Kidney (tissue), 14 donors: Measurements from ENCODE around the gene NRXN3. TPM values are rescaled to one million over a fixed set of nuclear protein-coding genes. Genes with fewer than 3 reads are reported as not detected.

ENCODE experiments used
- DNase-seq, 5 donors: peaks; one replicate each; pipeline ENCODE4 v3.0.0-alpha.2; 2013 to 2020
- FAIRE-seq: peaks from 2 replicates; lab custom pipeline; 2012; peaks lifted over from hg19 to GRCh38; lab: Jason Lieb, UNC
- H3K27ac ChIP-seq, 2 donors: one replicate each; pipeline ENCODE4 v1.7.0; 2013; ENCODE audit warnings: low read depth in 2 of 2, low read length in 2 of 2, inconsistent platforms in 1 of 2
- H3K27me3 ChIP-seq: one replicate; pipeline ENCODE4 v1.7.1; 2013; ENCODE audit warnings: low read length, inconsistent platforms; ENCODE audit not compliant: control insufficient read depth, insufficient read depth
- H3K36me3 ChIP-seq, 3 donors: one replicate each; pipeline versions ENCODE4 v1.7.0 to v1.7.1; 2013; ENCODE audit warnings: low read length in 3 of 3, control low read depth in 1 of 3, inconsistent platforms in 1 of 3; ENCODE audit not compliant: insufficient read depth in 3 of 3, control insufficient read depth in 2 of 3
- H3K4me1 ChIP-seq, 3 donors: one replicate each; pipeline versions ENCODE4 v1.7.0 to v1.7.1; 2013; ENCODE audit warnings: low read length in 3 of 3, inconsistent platforms in 1 of 3, low read depth in 1 of 3; ENCODE audit not compliant: control insufficient read depth in 2 of 3, insufficient read depth in 2 of 3
- H3K4me3 ChIP-seq, 3 donors: one replicate each; pipeline versions ENCODE4 v1.7.0 to v1.8.1; 2013; ENCODE audit warnings: low read length in 3 of 3, control low read depth in 1 of 3, inconsistent platforms in 1 of 3
- H3K9ac ChIP-seq, 3 donors: one replicate each; pipeline versions ENCODE4 v1.7.0 to v1.7.1; 2013; ENCODE audit warnings: low read length in 3 of 3, control low read depth in 1 of 3, inconsistent platforms in 1 of 3
- H3K9me3 ChIP-seq, 3 donors: one replicate each; pipeline versions ENCODE4 v1.7.0 to v1.7.1; 2013; ENCODE audit warnings: low read length in 3 of 3, control low read depth in 1 of 3, inconsistent platforms in 1 of 3; ENCODE audit not compliant: control insufficient read depth in 2 of 3, insufficient read depth in 1 of 3
- intact Hi-C: fragments of 100-400 bp; cut with DNase I; formaldehyde crosslinking; loops from one replicate; pipeline ENCODE4 v1.11.1; 2022
- polyA plus RNA-seq: library from polyadenylated mRNA; stranded (reverse); fragments of 350-450 nt; fragmentation: Illumina TruSeq; extraction: RNeasy Lipid Tissue Mini Kit (QIAGEN cat#74804); gene quantifications from one replicate; pipeline ENCODE4 v1.2.3, GENCODE V29; 2014; ENCODE audit warnings: low read depth, low replicate concordance; ENCODE audit not compliant: insufficient read depth
- total RNA-seq: library from RNA; stranded (reverse); fragmentation: NEBNext Ultra II Directional; extraction: Animal tissue kit (Norgen Biotek cat#: 25700); gene quantifications from one replicate; pipeline ENCODE4 v1.2.1, GENCODE V29; 2021
- TF ChIP-seq, protein P1 (sequence below): IDR thresholded peaks from 3 replicates; pipeline ENCODE4 v1.5.1; 2012; ENCODE audit warnings: mild to moderate bottlenecking, moderate library complexity, borderline replicate concordance; ENCODE audit not compliant: insufficient read depth; ENCODE audit errors: extremely low read depth
- donor health status: control.
- donor health status: control.
- donor health status: control.
- donor health status: control.
- donor health status: control.
- donor health status: DM: yes; HTN: yes; CAD: no.
- donor health status: Normal renal cell carcinoma (clear cell type).

NRXN3 gene
- total and polyA plus RNA-seq, 2 donors from 2014 or later = 1.5 to 2.4 TPM

DNA sequence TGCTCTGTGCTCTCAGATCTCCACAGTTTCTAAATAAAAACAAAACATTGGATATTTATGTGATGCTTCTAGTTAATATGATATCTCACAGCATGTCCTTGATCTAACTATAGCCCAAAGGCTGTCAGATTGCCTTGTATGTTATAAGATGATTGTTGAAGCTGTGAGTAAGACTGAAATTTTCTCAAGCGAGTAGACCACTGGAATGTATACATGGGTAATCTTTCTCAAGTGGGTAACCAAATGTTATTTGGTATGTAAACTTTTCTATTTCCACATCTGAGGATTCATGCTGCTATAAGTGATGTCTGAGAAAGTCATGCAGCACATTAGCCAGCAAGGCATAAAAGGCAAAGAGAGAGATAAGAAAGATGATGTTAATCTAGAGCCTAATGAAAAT, 886.7 kb downstream of the NRXN3 start:
- no peak overlapping the region for H3K4me3 ChIP-seq
- intact Hi-C loops = no loop called here
- FAIRE-seq (no peak), DNase-seq (no peak)
- no peaks in the 10 kb centered on the region for H3K36me3 ChIP-seq
- no peaks in the 10 kb centered on the region for H3K4me1 ChIP-seq
- no peak overlapping the region for H3K9ac ChIP-seq
- no peak overlapping the region for H3K27ac ChIP-seq
- H3K9me3 ChIP-seq = no peaks in the 10 kb centered on the region
- TF ChIP-seq, protein P1, sequence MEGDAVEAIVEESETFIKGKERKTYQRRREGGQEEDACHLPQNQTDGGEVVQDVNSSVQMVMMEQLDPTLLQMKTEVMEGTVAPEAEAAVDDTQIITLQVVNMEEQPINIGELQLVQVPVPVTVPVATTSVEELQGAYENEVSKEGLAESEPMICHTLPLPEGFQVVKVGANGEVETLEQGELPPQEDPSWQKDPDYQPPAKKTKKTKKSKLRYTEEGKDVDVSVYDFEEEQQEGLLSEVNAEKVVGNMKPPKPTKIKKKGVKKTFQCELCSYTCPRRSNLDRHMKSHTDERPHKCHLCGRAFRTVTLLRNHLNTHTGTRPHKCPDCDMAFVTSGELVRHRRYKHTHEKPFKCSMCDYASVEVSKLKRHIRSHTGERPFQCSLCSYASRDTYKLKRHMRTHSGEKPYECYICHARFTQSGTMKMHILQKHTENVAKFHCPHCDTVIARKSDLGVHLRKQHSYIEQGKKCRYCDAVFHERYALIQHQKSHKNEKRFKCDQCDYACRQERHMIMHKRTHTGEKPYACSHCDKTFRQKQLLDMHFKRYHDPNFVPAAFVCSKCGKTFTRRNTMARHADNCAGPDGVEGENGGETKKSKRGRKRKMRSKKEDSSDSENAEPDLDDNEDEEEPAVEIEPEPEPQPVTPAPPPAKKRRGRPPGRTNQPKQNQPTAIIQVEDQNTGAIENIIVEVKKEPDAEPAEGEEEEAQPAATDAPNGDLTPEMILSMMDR = no peak
- no peaks in the 10 kb centered on the region for H3K27me3 ChIP-seq

DNA sequence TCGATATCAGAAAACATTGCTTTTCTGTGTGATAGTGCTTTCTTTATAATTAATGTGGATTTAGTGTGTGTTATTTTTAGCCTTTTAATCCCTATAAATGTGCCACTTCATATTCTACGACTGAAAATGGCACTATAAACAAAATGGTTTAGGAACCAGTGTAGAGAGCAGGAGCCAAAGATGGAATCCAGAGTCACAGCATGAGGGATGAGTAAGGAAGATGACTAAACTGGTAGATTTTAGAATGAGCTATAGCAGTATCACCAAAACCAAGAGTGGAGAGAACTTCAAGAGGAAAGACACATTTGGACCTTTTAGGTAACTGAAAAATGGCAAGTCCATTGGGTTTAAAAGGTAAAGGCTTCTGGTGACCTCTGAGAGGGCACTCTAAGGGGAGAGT, 887.2 kb downstream of the NRXN3 start:
- no peaks in the 10 kb centered on the region for H3K36me3 ChIP-seq
- FAIRE-seq (no peak), DNase-seq (no peak)
- no peak overlapping the region for H3K9ac ChIP-seq
- H3K4me1 ChIP-seq = no peaks in the 10 kb centered on the region
- no peak overlapping the region for H3K4me3 ChIP-seq
- H3K27me3 ChIP-seq = no peaks in the 10 kb centered on the region
- no peak overlapping the region for H3K27ac ChIP-seq
- no peaks in the 10 kb centered on the region for H3K9me3 ChIP-seq
- intact Hi-C loops = no loop called here
- TF ChIP-seq, protein P1 = no peak

DNA sequence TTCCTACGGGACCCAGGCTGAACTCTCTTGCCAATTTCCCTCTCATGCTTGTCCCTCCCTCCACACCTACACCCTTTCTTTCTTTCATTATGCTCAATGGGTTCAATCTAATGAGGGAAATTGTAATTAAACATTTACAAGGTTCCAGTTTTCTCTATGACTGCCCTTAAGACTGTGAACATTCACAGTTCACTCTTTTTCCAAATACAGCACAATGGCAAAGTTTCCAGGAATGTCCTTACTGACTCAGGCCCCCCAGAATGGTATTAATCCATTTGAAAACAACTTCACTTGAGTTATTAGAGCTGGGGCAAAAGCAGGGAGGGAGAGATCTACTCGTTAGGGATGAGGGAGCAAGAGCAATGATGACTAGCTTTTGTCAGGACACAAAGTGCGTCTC, 892.1 kb downstream of the NRXN3 start:
- Histone ChIP-seq H3K9me3 (no peaks in the 10 kb centered on the region), H3K4me3 (no peak overlapping the region), H3K27ac (no peak overlapping the region), H3K4me1 (no peaks in the 10 kb centered on the region), H3K27me3 (no peaks in the 10 kb centered on the region), H3K36me3 (no peaks in the 10 kb centered on the region), H3K9ac (no peak overlapping the region)
- intact Hi-C loops = no loop called here
- FAIRE-seq (no peak), DNase-seq (peak in 2 of 5 donors; percentile 36 to 52)
- TF ChIP-seq, protein P1 = no peak

DNA sequence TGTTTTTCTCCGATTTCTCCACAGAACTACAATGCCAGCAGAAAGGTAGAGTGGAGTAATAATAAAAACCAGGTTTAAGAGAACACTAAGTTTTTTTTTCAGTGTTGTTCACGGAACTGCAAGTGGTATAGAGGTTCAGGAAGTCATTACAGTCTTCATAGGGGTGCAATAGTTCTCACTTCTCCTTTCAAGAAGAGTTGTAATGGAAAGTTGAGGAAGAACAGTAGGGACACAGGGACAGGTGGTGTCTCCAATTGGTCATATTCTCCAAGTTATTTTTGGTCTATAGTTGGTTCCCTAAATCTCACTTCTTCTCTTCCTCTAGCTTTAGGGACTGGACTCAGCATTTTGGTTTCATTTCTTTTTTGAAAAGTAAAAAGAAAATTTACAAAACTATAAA, 894.0 kb downstream of the NRXN3 start:
- H3K27me3 ChIP-seq = no peaks in the 10 kb centered on the region
- no peaks in the 10 kb centered on the region for H3K36me3 ChIP-seq
- TF ChIP-seq, protein P1 = no peak
- H3K4me3 ChIP-seq = no peak overlapping the region
- DNase-seq = no peak
- no peak overlapping the region for H3K27ac ChIP-seq
- no peaks in the 10 kb centered on the region for H3K9me3 ChIP-seq
- intact Hi-C loops = no loop called here
- H3K9ac ChIP-seq = no peak overlapping the region
- no peaks in the 10 kb centered on the region for H3K4me1 ChIP-seq
- no peak for FAIRE-seq
